Keratinocyte (primary cell): Measurements from ENCODE around the gene MLLT3.

ENCODE experiments used
- EZH2 ChIP-seq: IDR thresholded peaks from one replicate; pipeline ENCODE4 v1.6.1; 2012; ENCODE audit warnings: inconsistent platforms, mild to moderate bottlenecking, low read length, moderate library complexity
- TF ChIP-seq, protein P1 (sequence below), 3 experiments: IDR thresholded peaks in 1 of 3; conservative IDR thresholded peaks in 1 of 3; optimal IDR thresholded peaks in 1 of 3; 2 replicates in 2 of 3; 3 replicates in 1 of 3; pipeline versions ENCODE3 to v1.5.1; 2011; ENCODE audit warnings: low read length in 3 of 3, mild to moderate bottlenecking in 3 of 3, moderate library complexity in 2 of 3, control low read depth in 1 of 3, inconsistent platforms in 1 of 3; ENCODE audit not compliant: insufficient read depth in 2 of 3; ENCODE audit errors: extremely low read depth in 1 of 3

- no peak for TF ChIP-seq EZH2
- TF ChIP-seq, protein P1, sequence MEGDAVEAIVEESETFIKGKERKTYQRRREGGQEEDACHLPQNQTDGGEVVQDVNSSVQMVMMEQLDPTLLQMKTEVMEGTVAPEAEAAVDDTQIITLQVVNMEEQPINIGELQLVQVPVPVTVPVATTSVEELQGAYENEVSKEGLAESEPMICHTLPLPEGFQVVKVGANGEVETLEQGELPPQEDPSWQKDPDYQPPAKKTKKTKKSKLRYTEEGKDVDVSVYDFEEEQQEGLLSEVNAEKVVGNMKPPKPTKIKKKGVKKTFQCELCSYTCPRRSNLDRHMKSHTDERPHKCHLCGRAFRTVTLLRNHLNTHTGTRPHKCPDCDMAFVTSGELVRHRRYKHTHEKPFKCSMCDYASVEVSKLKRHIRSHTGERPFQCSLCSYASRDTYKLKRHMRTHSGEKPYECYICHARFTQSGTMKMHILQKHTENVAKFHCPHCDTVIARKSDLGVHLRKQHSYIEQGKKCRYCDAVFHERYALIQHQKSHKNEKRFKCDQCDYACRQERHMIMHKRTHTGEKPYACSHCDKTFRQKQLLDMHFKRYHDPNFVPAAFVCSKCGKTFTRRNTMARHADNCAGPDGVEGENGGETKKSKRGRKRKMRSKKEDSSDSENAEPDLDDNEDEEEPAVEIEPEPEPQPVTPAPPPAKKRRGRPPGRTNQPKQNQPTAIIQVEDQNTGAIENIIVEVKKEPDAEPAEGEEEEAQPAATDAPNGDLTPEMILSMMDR (optimal IDR thresholded peaks at IDR 0.05 in 1 of 3, IDR thresholded peaks at IDR 0.05 in 1 of 3, conservative IDR thresholded peaks at IDR 0.05 in 1 of 3; ENCODE audit: extremely low read depth in 1 of 3, insufficient read depth in 2 of 3, low read length in 3 of 3) = no peak
Measured at GRCh38 chr9:20331095-20331685, 291.1 kb downstream of the MLLT3 start.
